Esophagus squamous epithelium (tissue), 5 donors: ENCODE results near the gene SLC19A2. TPM values are rescaled to one million over a fixed set of nuclear protein-coding genes. Genes with fewer than 3 reads are reported as not detected.
"Not testable (repeated sequence)": the region's sequence is repeated elsewhere in the genome, so short reads cannot be mapped to it uniquely, and the experiment has no call there.

Source experiments
- DNase-seq: peaks from one replicate; lab custom pipeline; 2025; lab: John Stamatoyannopoulos, UW
- H3K27ac ChIP-seq, 4 donors: fragments of 200-600 bp; sonication (generic); one replicate each; pipeline ENCODE4 v1.5.1; 2016 to 2019; ENCODE audit warnings: mild to moderate bottlenecking in 1 of 4
- H3K27me3 ChIP-seq, 4 donors: fragments of 200-600 bp; sonication (generic); 1 replicate in 3 of 4; 2 replicates in 1 of 4; pipeline versions ENCODE4 v1.5.1 to v1.6.0; 2017 to 2021; ENCODE audit warnings: antibody characterized with exemption in 1 of 4
- H3K36me3 ChIP-seq, 3 donors: fragments of 200-600 bp; sonication (generic); one replicate each; pipeline ENCODE4 v1.5.1; 2016 to 2019
- H3K4me1 ChIP-seq, 3 donors: fragments of 200-600 bp; sonication (generic); one replicate each; pipeline ENCODE4 v1.5.1; 2017 to 2019
- H3K4me3 ChIP-seq, 4 donors: fragments of 200-600 bp; sonication (generic); 1 replicate in 3 of 4; 2 replicates in 1 of 4; pipeline ENCODE4 v1.5.1; 2016 to 2019; ENCODE audit warnings: mild to moderate bottlenecking in 2 of 4, moderate library complexity in 1 of 4
- H3K9me3 ChIP-seq, 3 donors: fragments of 200-600 bp; sonication (generic); one replicate each; pipeline ENCODE4 v1.5.1; 2016 to 2019
- CTCF ChIP-seq, 6 experiments: fragments of 450-650 bp in 4 of 6; fragments of 200-600 bp in 2 of 6; sonication (generic) in 2 of 6; IDR thresholded peaks; one replicate each; pipeline ENCODE4 v1.5.1; 2016 to 2019; ENCODE audit warnings: antibody characterized with exemption in 6 of 6, mild to moderate bottlenecking in 4 of 6, moderate library complexity in 4 of 6
- POLR2A ChIP-seq, 4 donors: fragments of 450-650 bp; IDR thresholded peaks; one replicate each; pipeline ENCODE4 v1.6.1; 2017; ENCODE audit warnings: antibody characterized with exemption in 4 of 4, mild to moderate bottlenecking in 4 of 4, moderate library complexity in 3 of 4
- WGBS, 2 donors: methylation state at CpG; one replicate each; pipeline ENCODE4 v1.1.5; 2018; 5-methylcytosine and 5-hydroxymethylcytosine counted together
- intact Hi-C: fragments of 100-400 bp; cut with DNase I; formaldehyde crosslinking; loops from one replicate; pipeline ENCODE4 v1.15.0; 2022
- total RNA-seq, 4 donors: library from RNA; depleted of rRNA; stranded (reverse); fragments of >200 nt; gene quantifications; one replicate each; pipeline ENCODE4 v1.1.0, GENCODE V29; 2016
- donor health status: DM: yes; HTN: yes; CAD: no.

The SLC19A2 gene
- total RNA-seq, result 10 to 100 TPM in 2 of 4 donors, 1 to 10 TPM in 2; 7.0 to 21.4 (median 11.8) TPM

GRCh38 chr1:169485431-169486280, at the start of gene SLC19A2:
SLC19A2 (minus strand) TSS chr1:169485944; CDS start chr1:169485766, 178 bp downstream.
- no peaks in the 10 kb centered on the region for H3K36me3 ChIP-seq
- H3K27ac ChIP-seq, result peak within 1 kb of the TSS; percentile 96 to 99 (median 98)
- TF ChIP-seq CTCF (IDR thresholded peaks at IDR 0.05) (peak in 3 of 6 experiments; percentile 17 to 32 (median 26)), POLR2A (IDR thresholded peaks at IDR 0.05) (peak in 3 of 4 donors; percentile 59 to 94 (median 93))
- no peaks in the 10 kb centered on the region for H3K9me3 ChIP-seq
- WGBS, 2 donors, result 0% methylated on average over 20 to 26 of the region's 85 CpGs
- DNase-seq, result peak; percentile 87
- peak within 1 kb of the TSS; percentile 73 to 97 (median 82) for H3K4me3 ChIP-seq
- no peaks in the 10 kb centered on the region for H3K27me3 ChIP-seq
- intact Hi-C loops, result no loop called here
- H3K4me1 ChIP-seq, result peaks cover 15 to 44% (median 16%) of the 10 kb centered on the region in 3 donors

GRCh38 chr1:169534653-169535052, 48.9 kb upstream of the SLC19A2 start:
- H3K36me3 ChIP-seq, result no peaks in the 10 kb centered on the region
- H3K4me3 ChIP-seq, result no peak overlapping the region
- TF ChIP-seq POLR2A (IDR thresholded peaks at IDR 0.05) (no peak), CTCF (IDR thresholded peaks at IDR 0.05) (no peak)
- peaks cover 0 to 9% (median 0%) of the 10 kb centered on the region in 3 donors for H3K4me1 ChIP-seq
- no peaks in the 10 kb centered on the region for H3K27me3 ChIP-seq
- intact Hi-C loops, result no loop called here
- no peaks in the 10 kb centered on the region for H3K9me3 ChIP-seq
- no peak overlapping the region for H3K27ac ChIP-seq
- no peak for DNase-seq
- WGBS, 2 donors, result 82 to 95% methylated on average over 2 of the region's 2 CpGs

GRCh38 chr1:169533528-169534190, 47.9 kb upstream of the SLC19A2 start:
- H3K27me3 ChIP-seq, intact Hi-C loops, H3K36me3 ChIP-seq, H3K27ac ChIP-seq, H3K9me3 ChIP-seq, DNase-seq, H3K4me3 ChIP-seq: not testable (repeated sequence)
- H3K4me1 ChIP-seq, result peaks cover 0 to 16% (median 0%) of the 10 kb centered on the region in 3 donors
- 78 to 91% methylated on average over 9 of the region's 9 CpGs for WGBS, 2 donors

GRCh38 chr1:169530448-169530847, 44.7 kb upstream of the SLC19A2 start:
- H3K27me3 ChIP-seq, result no peaks in the 10 kb centered on the region
- H3K27ac ChIP-seq, result no peak overlapping the region
- H3K36me3 ChIP-seq, result no peaks in the 10 kb centered on the region
- H3K4me1 ChIP-seq, result peaks cover 0 to 30% (median 5%) of the 10 kb centered on the region in 3 donors
- intact Hi-C loops, result no loop called here
- no peak overlapping the region for H3K4me3 ChIP-seq
- no peaks in the 10 kb centered on the region for H3K9me3 ChIP-seq
- no peak for TF ChIP-seq CTCF (IDR thresholded peaks at IDR 0.05)
- no peak for TF ChIP-seq POLR2A (IDR thresholded peaks at IDR 0.05)
- DNase-seq, result no peak
- 67 to 71% methylated on average over 3 of the region's 3 CpGs for WGBS, 2 donors

- 19 to 29% methylated on average over 3 of the region's 3 CpGs for WGBS, 2 donors
- H3K36me3 ChIP-seq, result no peaks in the 10 kb centered on the region
- intact Hi-C loops, result no loop called here
- H3K4me3 ChIP-seq, result peak overlapping the region in 3 of 4 donors; percentile 10 to 12 (median 10)
- H3K27ac ChIP-seq, result peak overlapping the region; percentile 46 to 88 (median 76)
- TF ChIP-seq CTCF (IDR thresholded peaks at IDR 0.05), result no peak
- no peaks in the 10 kb centered on the region for H3K9me3 ChIP-seq
- DNase-seq, result no peak
- H3K27me3 ChIP-seq, result no peaks in the 10 kb centered on the region
- peaks cover 0 to 30% (median 5%) of the 10 kb centered on the region in 3 donors for H3K4me1 ChIP-seq
Measured at GRCh38 chr1:169529068-169529642, 43.4 kb upstream of the SLC19A2 start.
